Activated CD8-positive, alpha-beta memory T cell treated with anti-CD3 and anti-CD28 coated beads, Interleukin-2, amount 50 U/mL, for 24 hours (primary cell): ENCODE measurements around the gene ALDH1A3.

Experiments used
- DNase-seq: peaks from one replicate; pipeline ENCODE4 v3.0.0-alpha.2; 2020; ENCODE audit errors: extremely low read depth

ALDH1A3 gene

GRCh38 chr15:100881573-100882336 is 2.1 kb downstream of the ALDH1A3 start:
- DNase-seq = no peak

- no peak for DNase-seq
Observed at GRCh38 chr15:100885116-100885515, 5.5 kb downstream of the ALDH1A3 start.

GRCh38 chr15:100885811-100886210 is 6.2 kb downstream of the ALDH1A3 start:
- DNase-seq = no peak

GRCh38 chr15:100887211-100887913 is 7.7 kb downstream of the ALDH1A3 start:
- no peak for DNase-seq

GRCh38 chr15:100889385-100890050 is 9.9 kb downstream of the ALDH1A3 start:
- no peak for DNase-seq

GRCh38 chr15:100890051-100890720 is 10.6 kb downstream of the ALDH1A3 start:
- no peak for DNase-seq

- no peak for DNase-seq
Observed at GRCh38 chr15:100890850-100891249, 11.2 kb downstream of the ALDH1A3 start.

GRCh38 chr15:100891307-100892012 is 11.8 kb downstream of the ALDH1A3 start:
- no peak for DNase-seq

GRCh38 chr15:100892013-100892355 is 12.4 kb downstream of the ALDH1A3 start:
- DNase-seq = no peak

- DNase-seq = no peak
Observed at GRCh38 chr15:100893261-100893963, 13.8 kb downstream of the ALDH1A3 start.

- DNase-seq = no peak
Observed at GRCh38 chr15:100893964-100894295, 14.3 kb downstream of the ALDH1A3 start.

- DNase-seq = no peak
Observed at GRCh38 chr15:100895721-100896120, 16.1 kb downstream of the ALDH1A3 start.

GRCh38 chr15:100897221-100898151 is 17.9 kb downstream of the ALDH1A3 start:
- no peak for DNase-seq

- no peak for DNase-seq
Observed at GRCh38 chr15:100898152-100898490, 18.5 kb downstream of the ALDH1A3 start.

- DNase-seq = no peak
Observed at GRCh38 chr15:100898661-100899462, 19.2 kb downstream of the ALDH1A3 start.

- no peak for DNase-seq
Observed at GRCh38 chr15:100899601-100900000, 20.0 kb downstream of the ALDH1A3 start.

- no peak for DNase-seq
Observed at GRCh38 chr15:100900136-100900794, 20.6 kb downstream of the ALDH1A3 start.

GRCh38 chr15:100900795-100901169 is 21.2 kb downstream of the ALDH1A3 start:
- DNase-seq = no peak

- no peak for DNase-seq
Observed at GRCh38 chr15:100901296-100901695, 21.7 kb downstream of the ALDH1A3 start.
